ENCODE results near the gene PHAX.

- TF ChIP-seq, protein P1, sequence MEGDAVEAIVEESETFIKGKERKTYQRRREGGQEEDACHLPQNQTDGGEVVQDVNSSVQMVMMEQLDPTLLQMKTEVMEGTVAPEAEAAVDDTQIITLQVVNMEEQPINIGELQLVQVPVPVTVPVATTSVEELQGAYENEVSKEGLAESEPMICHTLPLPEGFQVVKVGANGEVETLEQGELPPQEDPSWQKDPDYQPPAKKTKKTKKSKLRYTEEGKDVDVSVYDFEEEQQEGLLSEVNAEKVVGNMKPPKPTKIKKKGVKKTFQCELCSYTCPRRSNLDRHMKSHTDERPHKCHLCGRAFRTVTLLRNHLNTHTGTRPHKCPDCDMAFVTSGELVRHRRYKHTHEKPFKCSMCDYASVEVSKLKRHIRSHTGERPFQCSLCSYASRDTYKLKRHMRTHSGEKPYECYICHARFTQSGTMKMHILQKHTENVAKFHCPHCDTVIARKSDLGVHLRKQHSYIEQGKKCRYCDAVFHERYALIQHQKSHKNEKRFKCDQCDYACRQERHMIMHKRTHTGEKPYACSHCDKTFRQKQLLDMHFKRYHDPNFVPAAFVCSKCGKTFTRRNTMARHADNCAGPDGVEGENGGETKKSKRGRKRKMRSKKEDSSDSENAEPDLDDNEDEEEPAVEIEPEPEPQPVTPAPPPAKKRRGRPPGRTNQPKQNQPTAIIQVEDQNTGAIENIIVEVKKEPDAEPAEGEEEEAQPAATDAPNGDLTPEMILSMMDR (IDR thresholded peaks at IDR 0.05): no peak
- TF ChIP-seq POLR2A (IDR thresholded peaks at IDR 0.05): no peak
Observed at GRCh38 chr5:126640866-126641265, 40.1 kb downstream of the PHAX start.
